Suprapubic skin (tissue), 4 donors: ENCODE results near the gene CD109.

Experiments
- EP300 ChIP-seq: sonication (generic); formaldehyde crosslinking; IDR thresholded peaks from one replicate; pipeline ENCODE4 v1.6.1; 2017; ENCODE audit warnings: antibody characterized with exemption
- POLR2A ChIP-seq, 2 donors: fragments of 450-650 bp; IDR thresholded peaks; one replicate each; pipeline ENCODE4 v1.6.1; 2017; ENCODE audit warnings: antibody characterized with exemption in 2 of 2, mild to moderate bottlenecking in 2 of 2, moderate library complexity in 2 of 2
- POLR2AphosphoS5 ChIP-seq, 3 donors: sonication (generic); formaldehyde crosslinking; IDR thresholded peaks; one replicate each; pipeline ENCODE4 v1.6.1; 2017; ENCODE audit warnings: antibody characterized with exemption in 3 of 3
- TF ChIP-seq, protein P1 (sequence below), 2 donors: fragments of 200-600 bp in 1 of 2; fragments of 450-650 bp in 1 of 2; sonication (generic) in 1 of 2; IDR thresholded peaks; one replicate each; pipeline ENCODE4 v1.5.1; 2016 to 2019; ENCODE audit warnings: antibody characterized with exemption in 2 of 2, mild to moderate bottlenecking in 1 of 2, moderate library complexity in 1 of 2

DNA sequence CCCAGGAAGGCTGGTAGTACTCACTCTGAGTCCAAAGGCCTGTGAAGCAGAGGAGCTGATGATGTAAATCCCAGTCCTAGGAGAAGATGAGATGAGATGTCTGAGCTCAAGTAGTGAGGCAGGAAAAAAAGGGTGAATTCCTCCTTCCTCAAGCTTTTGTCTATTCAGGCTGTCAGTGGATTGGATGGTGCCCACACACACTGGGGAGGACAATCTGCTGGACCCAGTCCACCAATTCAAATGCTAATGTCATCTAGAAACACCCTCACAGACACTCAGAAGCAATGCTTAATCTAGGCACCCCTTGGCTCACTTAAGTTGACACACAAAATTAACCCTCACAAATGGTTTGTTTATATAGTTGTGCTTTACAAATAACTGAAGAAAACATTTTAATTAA is 94.6 kb downstream of the CD109 start:
- TF ChIP-seq, protein P1, sequence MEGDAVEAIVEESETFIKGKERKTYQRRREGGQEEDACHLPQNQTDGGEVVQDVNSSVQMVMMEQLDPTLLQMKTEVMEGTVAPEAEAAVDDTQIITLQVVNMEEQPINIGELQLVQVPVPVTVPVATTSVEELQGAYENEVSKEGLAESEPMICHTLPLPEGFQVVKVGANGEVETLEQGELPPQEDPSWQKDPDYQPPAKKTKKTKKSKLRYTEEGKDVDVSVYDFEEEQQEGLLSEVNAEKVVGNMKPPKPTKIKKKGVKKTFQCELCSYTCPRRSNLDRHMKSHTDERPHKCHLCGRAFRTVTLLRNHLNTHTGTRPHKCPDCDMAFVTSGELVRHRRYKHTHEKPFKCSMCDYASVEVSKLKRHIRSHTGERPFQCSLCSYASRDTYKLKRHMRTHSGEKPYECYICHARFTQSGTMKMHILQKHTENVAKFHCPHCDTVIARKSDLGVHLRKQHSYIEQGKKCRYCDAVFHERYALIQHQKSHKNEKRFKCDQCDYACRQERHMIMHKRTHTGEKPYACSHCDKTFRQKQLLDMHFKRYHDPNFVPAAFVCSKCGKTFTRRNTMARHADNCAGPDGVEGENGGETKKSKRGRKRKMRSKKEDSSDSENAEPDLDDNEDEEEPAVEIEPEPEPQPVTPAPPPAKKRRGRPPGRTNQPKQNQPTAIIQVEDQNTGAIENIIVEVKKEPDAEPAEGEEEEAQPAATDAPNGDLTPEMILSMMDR (IDR thresholded peaks at IDR 0.05): no peak
- no peak for TF ChIP-seq POLR2A (IDR thresholded peaks at IDR 0.05)
- no peak for TF ChIP-seq EP300
- no peak for TF ChIP-seq POLR2AphosphoS5 (IDR thresholded peaks at IDR 0.05)
